Lower leg skin (tissue), 3 donors: ENCODE measurements around the gene C11orf21.
"Not testable (repeated sequence)": the region's sequence is repeated elsewhere in the genome, so short reads cannot be mapped to it uniquely, and the experiment has no call there.

ENCODE experiments used
- CTCF ChIP-seq, 3 donors: fragments of 450-650 bp; IDR thresholded peaks; one replicate each; pipeline ENCODE4 v1.5.1; 2016; ENCODE audit warnings: antibody characterized with exemption in 3 of 3, mild to moderate bottlenecking in 3 of 3, moderate library complexity in 2 of 3
- POLR2A ChIP-seq, 2 donors: fragments of 450-650 bp; IDR thresholded peaks; one replicate each; pipeline ENCODE4 v1.6.1; 2016 to 2017; ENCODE audit warnings: antibody characterized with exemption in 2 of 2, mild to moderate bottlenecking in 1 of 2, moderate library complexity in 1 of 2

DNA sequence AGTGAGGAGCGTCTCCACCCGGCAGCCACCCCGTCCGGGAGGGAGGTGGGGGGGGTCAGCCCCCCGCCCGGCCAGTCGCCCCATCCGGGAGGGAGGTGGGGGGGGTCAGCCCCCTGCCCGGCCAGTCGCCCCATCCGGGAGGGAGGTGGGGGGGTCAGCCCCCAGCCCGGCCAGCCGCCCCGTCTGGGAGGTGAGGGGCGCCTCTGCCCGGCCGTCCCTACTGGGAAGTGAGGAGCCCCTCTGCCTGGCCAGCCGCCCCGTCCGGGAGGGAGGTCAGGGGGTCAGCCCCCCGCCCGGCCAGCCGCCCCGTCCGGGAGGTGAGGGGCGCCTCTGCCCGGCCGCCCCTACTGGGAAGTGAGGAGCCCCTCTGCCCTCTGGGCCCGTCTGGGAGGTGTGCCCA, 30.9 kb upstream of the C11orf21 start:
- not testable (repeated sequence) for TF ChIP-seq CTCF, POLR2A (IDR thresholded peaks at IDR 0.05)
